ENCODE results near the gene SMYD3.
"Not testable (repeated sequence)": the region's sequence is repeated elsewhere in the genome, so short reads cannot be mapped to it uniquely, and the experiment has no call there.

Gene SMYD3

GRCh38 chr1:246077476-246077875, 429.6 kb downstream of the SMYD3 start:
- DNase-seq (ENCODE audit: low read depth in 2 of 3, low spot score in 2 of 3) = no peak

- no peak for DNase-seq (ENCODE audit: low read depth in 2 of 3, low spot score in 2 of 3)
These were observed 432.7 kb downstream of the SMYD3 start for GRCh38 chr1:246074421-246074820.

- DNase-seq (ENCODE audit: low read depth in 2 of 3, low spot score in 2 of 3) = no peak
These were observed 434.6 kb downstream of the SMYD3 start for GRCh38 chr1:246072456-246072955.

- not testable (repeated sequence) for DNase-seq (ENCODE audit: low read depth in 2 of 3, low spot score in 2 of 3)
These were observed 435.1 kb downstream of the SMYD3 start for GRCh38 chr1:246071981-246072380.

GRCh38 chr1:246071561-246071960, 435.5 kb downstream of the SMYD3 start:
- DNase-seq (ENCODE audit: low read depth in 2 of 3, low spot score in 2 of 3) = not testable (repeated sequence)

- no peak for DNase-seq (ENCODE audit: low read depth in 2 of 3, low spot score in 2 of 3)
These were observed 437.5 kb downstream of the SMYD3 start for GRCh38 chr1:246069581-246069980.

- DNase-seq (ENCODE audit: low read depth in 2 of 3, low spot score in 2 of 3) = no peak
These were observed 438.2 kb downstream of the SMYD3 start for GRCh38 chr1:246068619-246069509.

- no peak for DNase-seq (ENCODE audit: low read depth in 2 of 3, low spot score in 2 of 3)
These were observed 438.9 kb downstream of the SMYD3 start for GRCh38 chr1:246068217-246068512.

GRCh38 chr1:246067432-246068216, 439.5 kb downstream of the SMYD3 start:
- DNase-seq (ENCODE audit: low read depth in 2 of 3, low spot score in 2 of 3) = no peak

- no peak for DNase-seq (ENCODE audit: low read depth in 2 of 3, low spot score in 2 of 3)
These were observed 440.5 kb downstream of the SMYD3 start for GRCh38 chr1:246066573-246066972.

- DNase-seq (ENCODE audit: low read depth in 2 of 3, low spot score in 2 of 3) = no peak
These were observed 441.5 kb downstream of the SMYD3 start for GRCh38 chr1:246065592-246065991.

- no peak for DNase-seq (ENCODE audit: low read depth in 2 of 3, low spot score in 2 of 3)
These were observed 442.2 kb downstream of the SMYD3 start for GRCh38 chr1:246064891-246065290.

GRCh38 chr1:246063013-246063616, 444.0 kb downstream of the SMYD3 start:
- DNase-seq (ENCODE audit: low read depth in 2 of 3, low spot score in 2 of 3) = no peak

- DNase-seq (ENCODE audit: low read depth in 2 of 3, low spot score in 2 of 3) = no peak
These were observed 448.6 kb downstream of the SMYD3 start for GRCh38 chr1:246058466-246058865.

- no peak for DNase-seq (ENCODE audit: low read depth in 2 of 3, low spot score in 2 of 3)
These were observed 454.5 kb downstream of the SMYD3 start for GRCh38 chr1:246052603-246053002.

GRCh38 chr1:246051909-246052518, 455.1 kb downstream of the SMYD3 start:
- DNase-seq (ENCODE audit: low read depth in 2 of 3, low spot score in 2 of 3) = no peak

GRCh38 chr1:246048693-246049092, 458.4 kb downstream of the SMYD3 start:
- DNase-seq (ENCODE audit: low read depth in 2 of 3, low spot score in 2 of 3) = no peak

- DNase-seq (ENCODE audit: low read depth in 2 of 3, low spot score in 2 of 3) = no peak
These were observed 463.5 kb downstream of the SMYD3 start for GRCh38 chr1:246043556-246043955.

- no peak for DNase-seq (ENCODE audit: low read depth in 2 of 3, low spot score in 2 of 3)
These were observed 465.7 kb downstream of the SMYD3 start for GRCh38 chr1:246041360-246041759.

- DNase-seq (ENCODE audit: low read depth in 2 of 3, low spot score in 2 of 3) = no peak
These were observed 466.7 kb downstream of the SMYD3 start for GRCh38 chr1:246040200-246040890.

GRCh38 chr1:246039584-246039983, 467.5 kb downstream of the SMYD3 start:
- DNase-seq (ENCODE audit: low read depth in 2 of 3, low spot score in 2 of 3) = no peak

All from activated CD8-positive, alpha-beta memory T cell treated with anti-CD3 and anti-CD28 coated beads for 48 hours (primary cell).